Activated naive CD4-positive, alpha-beta T cell (primary cell): ENCODE results near the gene GMPPA.
A peak's percentile ranks its signal among the peaks of the same experiment; 100 is the strongest.

Experiments used
- DNase-seq, 4 experiments: peaks; one replicate each; lab custom pipeline; 2025; lab: John Stamatoyannopoulos, UW

Gene GMPPA

DNA sequence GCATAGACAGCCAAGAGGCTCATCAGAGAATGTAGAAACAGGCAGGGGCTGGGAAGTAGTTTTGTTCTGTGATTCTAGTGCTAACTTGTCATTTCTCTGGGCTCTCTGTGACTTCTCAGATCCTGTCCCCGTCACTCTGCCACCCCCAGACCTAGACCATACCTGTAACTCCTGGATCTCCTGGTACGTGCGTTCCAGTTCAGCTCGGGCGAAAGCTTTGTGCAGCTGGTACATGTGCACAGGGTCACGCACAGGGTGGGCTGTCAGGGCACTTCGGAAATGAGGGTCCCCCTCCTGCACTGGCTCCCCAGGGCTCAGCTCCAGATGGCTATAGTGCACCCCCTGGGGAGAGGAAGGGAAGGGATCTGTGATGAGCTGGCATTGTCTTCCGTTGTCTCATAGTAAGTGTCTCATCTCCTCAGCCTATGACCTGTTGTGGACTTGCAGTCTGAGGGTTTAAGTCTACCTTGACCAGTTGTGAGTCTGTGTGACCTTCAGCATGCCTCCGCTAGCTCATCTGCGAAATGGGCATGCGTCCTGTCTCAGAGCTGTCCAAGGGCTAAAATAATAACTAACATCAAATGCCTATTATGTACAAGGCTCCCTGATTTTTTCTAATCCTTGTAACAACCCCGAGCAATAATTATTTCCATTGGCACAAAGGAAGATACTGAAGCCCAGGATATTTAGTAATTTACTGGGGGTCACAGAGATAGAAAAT lies 42.3 kb downstream of the GMPPA start:
- DNase-seq: no peak

DNA sequence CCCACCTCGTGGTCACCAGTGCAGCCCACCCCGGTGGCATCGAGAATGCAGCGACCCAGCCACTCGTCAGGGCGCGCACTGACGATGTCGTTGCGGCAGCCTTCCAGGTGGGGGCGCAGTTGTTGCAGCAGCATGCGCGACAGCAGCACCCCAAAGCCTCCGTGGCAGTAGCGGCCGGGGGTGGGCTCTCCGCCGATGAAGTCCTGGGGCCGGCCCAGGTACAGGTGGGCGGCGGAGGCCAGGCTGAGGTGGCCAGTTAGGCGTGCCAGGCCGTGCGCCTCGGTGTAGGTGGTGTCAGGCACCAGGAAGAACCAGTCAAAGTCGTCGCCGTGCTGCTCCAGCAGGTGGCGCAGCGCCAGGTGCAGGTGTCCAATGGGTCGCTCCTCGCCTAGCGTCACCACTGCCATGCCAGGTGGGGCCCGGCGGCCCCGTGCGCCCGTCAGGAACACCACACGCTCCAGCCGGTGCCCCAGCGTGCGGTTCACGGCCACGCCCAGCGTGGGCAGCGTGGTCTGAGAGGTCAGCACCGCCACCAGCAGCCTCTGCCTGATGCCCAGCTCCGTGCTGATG lies 43.0 kb downstream of the GMPPA start:
- peak; percentile 73 to 87 (median 82) for DNase-seq

DNA sequence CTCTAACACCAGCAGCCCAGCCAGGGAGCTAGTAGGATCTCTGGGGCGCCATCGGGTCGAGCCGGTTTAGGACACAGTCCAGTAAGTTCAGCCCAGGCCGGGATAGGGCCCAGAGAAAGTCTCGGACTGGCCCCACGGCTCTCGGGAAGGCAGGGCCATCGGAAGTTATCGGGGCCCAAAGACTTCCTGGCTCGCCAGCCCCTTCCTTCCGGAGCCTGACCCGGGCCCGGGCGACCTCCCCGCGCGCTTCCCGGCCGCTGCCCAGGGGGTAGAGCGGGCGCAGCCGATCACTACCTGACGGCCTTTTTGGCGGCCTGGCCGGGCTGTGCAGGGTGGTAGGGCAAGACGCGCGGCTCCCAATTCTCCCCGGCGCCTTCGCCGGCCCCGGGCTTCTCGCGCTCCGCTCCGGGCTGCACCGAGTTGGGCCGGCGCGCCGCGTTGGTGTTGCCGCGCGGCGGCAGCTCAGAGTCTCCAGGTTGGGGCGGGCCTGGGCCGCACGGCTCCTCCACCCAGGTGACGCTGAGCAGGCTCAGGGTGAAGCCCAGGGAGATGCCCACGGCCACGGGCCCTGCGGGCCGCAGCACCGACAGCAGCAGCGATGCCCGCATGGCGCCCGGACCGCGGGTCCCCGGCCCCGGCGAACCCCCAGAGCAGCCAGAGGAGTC lies 44.4 kb downstream of the GMPPA start:
- DNase-seq: no peak

DNA sequence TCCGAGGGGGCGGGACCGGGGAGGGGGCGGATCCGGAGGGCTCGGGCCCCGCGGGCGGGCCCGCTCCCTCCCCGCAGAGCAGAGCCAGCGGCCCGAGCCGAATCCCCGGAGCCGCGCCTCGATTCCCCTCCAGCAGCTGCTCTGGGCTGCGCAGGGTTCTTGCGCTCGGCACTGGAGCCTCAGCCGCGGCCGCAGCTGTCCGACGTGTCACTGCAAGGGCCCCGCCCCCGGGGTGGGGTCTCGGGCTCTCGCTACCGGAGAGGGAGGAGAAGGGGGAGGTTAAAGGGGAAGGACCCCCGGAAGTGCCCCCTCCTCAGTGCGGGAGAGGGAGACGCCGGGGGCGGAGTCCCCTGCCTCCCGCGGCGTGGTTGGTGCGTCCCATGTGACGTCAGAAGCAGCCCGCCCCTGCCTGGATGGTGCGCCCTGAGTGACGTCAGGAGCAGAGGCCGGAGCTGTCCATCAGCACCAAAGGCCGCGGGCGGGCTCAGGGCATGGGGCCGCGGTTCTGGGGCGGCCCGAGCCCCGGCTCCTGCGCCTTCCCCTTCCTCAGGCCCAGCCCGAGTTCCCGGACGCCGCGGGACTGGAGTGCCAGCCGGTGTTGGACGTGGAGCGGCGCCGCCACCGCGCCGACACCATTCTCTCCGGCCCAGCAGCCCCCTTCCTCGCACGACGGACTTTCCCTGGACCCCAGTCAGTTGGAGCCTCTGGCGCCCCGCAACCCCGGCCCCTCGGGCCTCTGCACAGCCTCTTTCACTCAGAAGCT lies 45.1 kb downstream of the GMPPA start, which contains the start of the genes CHPF and TMEM198:
Gene CHPF (minus strand): TSS at position 214 of the 763 bp plus-strand sequence. CDS start 271 bp downstream, outside the sequence.
Gene TMEM198 (plus strand): TSS at position 433 of the 763 bp plus-strand sequence. CDS start 700 bp downstream, outside the sequence.
- DNase-seq: peak; percentile 81 to 89 (median 81)

DNA sequence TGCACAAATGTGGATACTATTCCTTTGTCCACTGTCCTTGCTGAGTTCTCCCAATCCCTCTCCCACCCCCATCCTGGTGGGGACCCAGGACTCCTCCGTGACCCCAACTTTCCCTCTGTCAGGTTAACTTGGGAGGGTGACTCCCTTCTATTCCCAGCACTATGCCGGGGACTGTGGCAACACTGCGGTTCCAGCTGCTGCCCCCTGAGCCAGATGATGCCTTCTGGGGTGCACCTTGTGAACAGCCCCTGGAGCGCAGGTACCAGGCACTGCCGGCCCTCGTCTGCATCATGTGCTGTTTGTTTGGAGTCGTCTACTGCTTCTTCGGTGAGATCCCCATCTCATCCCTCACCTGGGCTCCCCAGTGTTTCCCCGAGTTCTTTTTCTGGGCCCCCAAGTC lies 45.9 kb downstream of the GMPPA start:
- DNase-seq: no peak

DNA sequence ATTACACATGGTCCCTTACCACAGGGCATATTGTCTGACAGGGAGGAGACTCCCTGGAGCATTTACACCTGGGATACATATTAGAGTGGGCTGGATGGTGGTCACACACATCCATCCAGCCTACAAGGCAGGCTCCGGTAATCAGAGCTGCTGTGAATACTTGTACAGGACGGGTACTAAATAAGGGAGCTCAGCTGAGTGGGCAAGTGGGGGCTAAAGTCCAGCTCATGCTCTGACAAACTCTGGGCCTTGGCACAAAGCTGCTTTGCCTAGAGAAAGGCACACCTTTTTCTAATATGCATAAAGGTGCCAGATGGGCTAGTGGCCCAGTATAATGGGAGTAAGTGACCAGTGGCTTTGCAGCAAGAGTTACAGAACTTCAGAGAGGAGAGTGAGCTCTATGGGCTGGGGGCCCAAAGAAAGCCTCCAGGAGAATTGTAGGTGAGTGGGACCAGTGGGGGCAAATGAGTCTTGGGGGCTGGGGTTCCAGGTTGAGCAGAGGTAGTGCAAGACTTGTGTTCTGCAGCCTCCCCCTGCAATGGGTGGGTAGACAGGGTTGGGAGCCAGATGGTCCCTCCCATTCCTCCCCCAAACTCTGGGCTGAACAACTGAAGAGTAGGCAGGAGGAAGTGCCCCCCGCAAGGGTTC lies 46.7 kb downstream of the GMPPA start:
- no peak for DNase-seq

DNA sequence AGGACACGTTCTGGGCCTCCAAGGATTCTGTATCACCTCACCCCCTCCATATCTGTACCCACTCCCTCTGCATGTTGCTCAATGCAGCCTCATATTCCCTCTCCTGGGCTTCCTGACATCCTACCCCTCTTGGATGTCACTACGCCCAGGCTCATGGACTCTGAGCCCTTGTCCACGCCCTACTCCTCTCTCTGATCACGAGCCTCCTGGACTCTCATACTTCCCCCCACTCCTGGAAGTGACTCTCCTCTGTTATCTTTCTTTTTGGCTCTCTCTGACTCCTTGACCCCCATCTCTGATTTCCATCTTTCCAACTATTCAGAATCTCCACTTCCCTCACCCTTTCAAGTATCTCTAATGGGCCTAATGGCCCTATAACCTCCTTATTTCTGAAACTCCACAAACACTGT lies 47.3 kb downstream of the GMPPA start:
- no peak for DNase-seq

DNA sequence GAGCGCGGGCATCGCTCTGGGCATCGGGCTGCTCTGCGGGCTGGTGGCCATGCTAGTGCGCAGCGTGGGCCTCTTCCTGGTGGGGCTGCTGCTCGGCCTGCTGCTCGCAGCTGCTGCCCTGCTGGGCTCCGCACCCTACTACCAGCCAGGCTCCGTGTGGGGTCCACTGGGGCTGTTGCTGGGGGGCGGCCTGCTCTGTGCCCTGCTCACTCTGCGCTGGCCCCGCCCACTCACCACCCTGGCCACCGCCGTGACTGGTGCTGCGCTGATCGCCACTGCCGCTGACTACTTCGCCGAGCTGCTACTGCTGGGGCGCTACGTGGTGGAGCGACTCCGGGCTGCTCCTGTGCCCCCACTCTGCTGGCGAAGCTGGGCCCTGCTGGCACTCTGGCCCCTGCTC lies 48.9 kb downstream of the GMPPA start:
- DNase-seq: no peak

DNA sequence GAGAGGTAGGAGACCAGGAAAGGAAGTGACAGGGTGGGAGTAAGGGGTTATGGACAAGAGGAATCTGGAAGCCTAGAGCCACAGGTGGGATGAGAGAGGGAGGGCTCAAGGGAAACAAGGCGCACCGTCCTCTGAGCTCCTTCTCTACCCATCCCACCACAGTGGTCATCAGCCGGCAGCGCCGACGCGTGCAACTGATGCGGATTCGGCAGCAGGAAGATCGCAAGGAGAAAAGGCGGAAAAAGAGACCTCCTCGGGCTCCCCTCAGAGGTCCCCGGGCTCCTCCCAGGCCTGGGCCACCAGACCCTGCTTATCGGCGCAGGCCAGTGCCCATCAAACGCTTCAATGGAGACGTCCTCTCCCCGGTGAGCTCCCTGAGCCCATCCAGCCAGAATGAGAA lies 50.3 kb downstream of the GMPPA start:
- DNase-seq: no peak

DNA sequence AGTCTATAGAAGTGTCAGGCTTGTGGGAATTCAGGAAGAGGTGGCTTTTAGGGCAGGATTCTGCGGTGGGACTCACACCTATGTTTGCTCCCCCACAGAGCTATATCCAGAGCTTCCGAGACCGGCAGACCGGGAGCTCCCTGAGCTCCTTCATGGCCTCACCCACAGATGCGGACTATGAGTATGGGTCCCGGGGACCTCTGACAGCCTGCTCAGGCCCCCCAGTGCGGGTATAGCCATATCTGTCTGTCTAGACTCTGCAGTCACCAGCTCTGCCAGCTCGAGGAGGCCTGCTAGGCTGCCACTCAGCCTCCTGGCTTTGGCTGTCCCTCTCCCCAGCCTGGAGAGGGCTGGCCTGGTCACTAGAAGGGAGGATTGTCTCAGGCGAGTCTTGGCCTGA lies 50.9 kb downstream of the GMPPA start:
- DNase-seq: no peak

DNA sequence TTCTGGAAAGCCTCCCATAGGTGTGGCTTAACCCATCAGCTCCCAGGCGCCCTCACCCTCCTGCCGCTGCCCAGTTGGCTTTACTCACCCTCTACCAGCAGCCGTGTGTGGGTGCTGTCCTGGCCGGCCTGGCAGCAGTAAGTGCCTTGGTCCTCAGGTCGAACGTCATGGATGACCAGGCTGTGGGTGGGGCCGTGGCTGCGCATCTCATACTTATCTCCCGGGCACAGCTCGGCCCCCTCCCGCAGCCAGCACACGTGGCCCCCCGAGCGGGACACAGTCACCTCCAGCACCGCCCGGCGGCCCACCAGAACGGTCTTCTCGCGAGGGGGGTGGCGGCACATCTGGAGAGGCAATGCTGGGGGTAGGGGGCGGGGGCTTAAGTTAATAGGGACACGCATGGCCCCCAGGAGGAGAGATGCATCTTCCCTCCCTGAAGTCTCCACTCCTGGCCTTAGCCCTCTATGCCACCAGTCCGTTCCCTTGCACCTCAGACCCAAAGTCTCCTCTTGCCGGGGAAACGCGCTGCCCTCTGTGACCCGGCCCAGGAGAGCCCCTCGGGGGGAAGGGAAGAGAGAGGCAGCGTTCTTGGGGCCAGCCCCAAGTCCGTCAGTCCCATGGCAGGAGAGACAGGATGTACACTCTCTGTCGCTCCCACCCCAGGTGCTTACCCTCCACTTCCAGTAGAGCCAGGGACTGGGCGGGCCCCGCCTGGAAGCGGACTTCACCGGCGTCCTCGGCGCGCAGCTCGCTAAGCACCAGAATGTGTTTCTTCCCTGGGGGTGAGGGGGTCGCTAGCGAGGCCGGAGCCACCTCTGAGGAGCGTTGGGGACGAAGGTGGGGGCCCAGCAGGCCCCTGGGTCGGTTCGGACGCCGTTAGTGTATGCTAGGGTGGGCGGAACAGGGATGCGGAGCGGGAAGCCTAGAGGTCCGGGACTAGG lies 53.0 kb downstream of the GMPPA start:
- peak in 2 of 4 experiments; percentile 27 to 32 for DNase-seq

DNA sequence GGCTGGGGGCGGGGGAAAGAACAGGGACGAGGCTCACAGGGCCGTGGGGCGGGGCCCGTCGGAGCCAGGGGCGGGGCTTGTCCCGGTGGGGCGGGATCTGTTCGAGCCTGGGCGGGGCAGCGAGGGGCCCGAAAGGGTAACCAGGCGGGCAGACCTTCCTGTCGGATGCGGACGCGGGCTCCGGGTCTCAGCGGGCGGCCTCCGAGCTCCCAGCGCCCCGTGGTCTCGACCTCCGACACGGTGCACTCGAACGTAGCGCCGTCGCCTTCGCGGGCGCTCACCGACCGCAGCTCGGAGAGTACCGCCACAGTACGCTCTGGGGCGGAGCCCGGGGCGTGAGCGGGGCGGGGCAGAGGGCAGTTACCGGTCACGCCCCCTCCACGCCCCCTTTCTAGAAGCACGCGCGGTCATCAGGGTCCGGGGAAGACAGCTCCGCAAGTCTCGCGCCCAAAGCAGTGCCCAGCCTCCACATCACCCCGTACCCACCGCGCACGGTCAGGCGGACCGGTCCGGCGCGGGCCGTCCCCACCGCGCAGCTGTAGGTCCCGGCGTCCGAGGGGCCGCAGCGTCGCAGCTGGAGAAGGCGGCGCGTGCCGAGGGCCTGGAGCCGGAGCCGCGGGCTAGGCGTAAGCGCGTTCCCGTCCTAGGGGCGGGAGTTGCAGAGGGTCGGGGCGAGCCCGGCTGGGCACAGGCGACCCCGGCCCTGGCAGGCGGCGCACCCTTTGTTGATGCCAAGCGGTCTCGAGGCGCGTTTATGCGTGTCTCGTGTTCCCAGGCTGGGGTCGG lies 53.9 kb downstream of the GMPPA start:
- peak; percentile 55 to 80 (median 72) for DNase-seq

DNA sequence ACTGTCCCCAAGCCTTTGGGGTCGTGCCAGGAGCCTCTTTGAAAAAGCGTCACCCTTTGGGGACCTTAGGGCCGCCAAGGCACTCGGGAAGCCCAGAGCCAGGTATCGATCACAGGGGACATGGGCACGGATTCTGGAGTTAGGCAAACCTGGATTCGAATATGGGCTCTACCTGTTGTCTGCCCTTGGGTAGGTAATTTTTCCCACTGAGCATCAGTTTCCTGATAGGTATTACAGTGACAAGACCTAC lies 54.4 kb downstream of the GMPPA start:
- no peak for DNase-seq

DNA sequence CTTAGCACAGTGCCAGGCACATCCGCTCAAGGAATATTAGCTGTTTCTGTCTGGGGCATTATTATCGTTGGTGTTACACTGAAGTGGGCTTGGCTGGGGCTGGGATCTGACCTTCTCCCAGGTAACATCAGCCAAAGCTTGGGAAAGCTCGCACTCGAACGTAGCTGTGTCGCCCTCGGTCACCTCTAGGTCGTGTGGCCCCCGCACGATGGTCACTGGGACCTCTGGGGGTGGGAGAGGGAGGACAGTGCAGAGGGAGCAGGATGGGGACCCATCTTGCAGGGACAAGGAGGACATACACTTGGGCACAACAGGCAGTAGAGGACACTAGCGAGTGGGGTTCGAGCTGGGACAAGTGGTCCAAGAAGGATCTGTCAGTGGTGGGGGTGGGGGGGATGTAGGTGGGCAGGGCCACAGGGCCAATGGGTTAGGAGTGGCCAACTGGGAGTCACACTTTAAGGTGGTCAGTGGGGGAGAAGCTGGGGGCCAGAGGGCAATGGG lies 54.8 kb downstream of the GMPPA start:
- DNase-seq: no peak

DNA sequence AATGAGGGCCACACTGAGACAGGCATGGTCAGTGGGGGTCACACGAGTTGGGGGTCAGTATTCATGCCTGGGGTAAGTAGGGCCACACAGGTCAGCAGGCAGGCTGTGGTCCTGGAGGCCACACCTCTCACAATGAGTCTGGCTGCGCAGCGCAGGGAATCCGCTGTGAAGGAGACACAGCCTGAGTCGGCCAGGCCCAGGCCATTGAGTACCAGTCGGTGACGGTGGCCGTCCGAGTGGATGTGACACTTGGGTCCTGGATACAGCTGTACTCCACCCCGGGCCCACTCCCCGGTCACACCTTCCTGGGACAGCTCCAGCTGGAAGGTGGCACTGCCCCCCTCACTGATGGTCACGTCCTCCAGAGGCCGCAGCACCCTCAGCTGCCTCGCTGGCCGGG lies 55.7 kb downstream of the GMPPA start:
- DNase-seq: no peak

DNA sequence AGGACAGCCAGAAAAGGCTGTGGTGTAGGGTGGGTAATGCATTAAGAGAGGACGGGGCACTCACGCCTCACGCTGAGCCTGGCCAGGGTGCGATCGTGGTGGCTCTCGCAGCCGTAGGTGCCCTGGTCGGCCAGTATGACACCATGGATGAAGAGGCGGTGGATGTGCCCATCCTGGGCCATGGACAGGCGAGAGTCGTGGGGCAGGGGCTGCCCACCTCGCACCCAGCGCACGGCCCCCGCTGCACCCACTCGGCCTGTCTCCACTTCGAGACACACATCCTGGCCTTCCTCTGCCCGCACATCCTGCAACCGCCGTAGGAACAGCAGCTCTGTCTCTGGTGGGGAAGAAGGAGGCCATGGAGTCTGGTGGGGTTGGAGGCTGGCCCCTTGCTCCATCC lies 57.3 kb downstream of the GMPPA start:
- DNase-seq: no peak

DNA sequence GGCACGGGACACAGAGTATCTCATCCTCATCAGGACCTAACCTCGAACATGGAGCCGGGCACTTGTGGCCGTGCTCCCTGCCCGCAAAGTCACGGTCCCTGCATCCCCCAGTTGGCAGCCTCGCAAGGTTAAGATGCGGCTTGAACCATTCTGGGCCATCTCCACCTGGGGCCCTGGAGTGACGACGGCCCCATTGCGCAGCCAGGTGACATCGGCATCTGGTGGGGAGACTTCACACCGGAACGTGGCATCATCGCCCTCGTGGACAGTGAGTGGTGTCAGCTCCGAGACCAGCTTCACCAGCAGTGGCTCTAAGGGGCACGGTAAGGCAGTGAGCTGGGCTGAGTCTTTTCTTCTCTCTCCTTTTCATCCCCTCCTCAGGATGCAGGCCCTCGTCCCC lies 57.7 kb downstream of the GMPPA start:
- no peak for DNase-seq
